Measurements from ENCODE around the gene LAPTM5.
"Not testable (repeated sequence)": the region's sequence is repeated elsewhere in the genome, so short reads cannot be mapped to it uniquely, and the experiment has no call there.

Gene LAPTM5

DNA sequence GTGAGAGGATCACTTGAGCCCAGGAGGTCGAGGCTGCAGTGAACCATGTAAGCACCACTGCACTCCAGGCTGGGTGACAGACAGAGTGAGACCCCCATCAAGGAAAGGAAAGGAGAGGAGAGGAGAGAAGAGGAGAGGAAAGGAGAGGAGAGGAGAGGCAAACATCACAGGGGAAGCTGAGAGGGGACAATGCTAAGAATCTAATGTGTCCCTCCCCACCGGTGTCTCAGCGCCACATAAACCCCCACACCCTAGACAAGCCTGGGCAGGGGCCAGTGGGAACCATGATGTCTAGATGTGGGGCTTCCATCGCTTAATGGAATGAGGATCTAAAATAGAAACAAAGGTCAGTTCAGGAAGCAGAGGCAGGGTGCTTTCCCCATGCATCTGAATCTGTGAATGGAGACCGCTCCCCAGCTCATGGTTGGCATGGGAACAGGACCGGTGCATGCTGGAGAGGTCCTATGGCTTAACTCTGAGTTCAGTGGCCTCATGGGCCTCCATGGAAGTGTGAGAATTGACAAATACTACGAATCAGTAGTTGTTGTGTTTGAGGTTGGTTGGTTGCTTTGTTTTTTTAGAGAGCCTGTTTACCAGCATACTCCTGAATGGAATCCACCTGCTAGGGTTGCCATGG, 16.3 kb upstream of the LAPTM5 start:
- H2AFZ ChIP-seq (ENCODE audit: low read depth, low read length): no peak overlapping the region
- H3K4me1 ChIP-seq (ENCODE audit: insufficient read depth, low read length): peaks cover 7% of the 10 kb centered on the region
- no peaks in the 10 kb centered on the region for H3K36me3 ChIP-seq (ENCODE audit: insufficient read depth, low read length)
- H3K27me3 ChIP-seq (ENCODE audit: insufficient read depth, low read length): peaks cover 2% of the 10 kb centered on the region
- no peak overlapping the region for H3K4me3 ChIP-seq (ENCODE audit: low read length)
- no peaks in the 10 kb centered on the region for H3K9me3 ChIP-seq (ENCODE audit: low read length)

DNA sequence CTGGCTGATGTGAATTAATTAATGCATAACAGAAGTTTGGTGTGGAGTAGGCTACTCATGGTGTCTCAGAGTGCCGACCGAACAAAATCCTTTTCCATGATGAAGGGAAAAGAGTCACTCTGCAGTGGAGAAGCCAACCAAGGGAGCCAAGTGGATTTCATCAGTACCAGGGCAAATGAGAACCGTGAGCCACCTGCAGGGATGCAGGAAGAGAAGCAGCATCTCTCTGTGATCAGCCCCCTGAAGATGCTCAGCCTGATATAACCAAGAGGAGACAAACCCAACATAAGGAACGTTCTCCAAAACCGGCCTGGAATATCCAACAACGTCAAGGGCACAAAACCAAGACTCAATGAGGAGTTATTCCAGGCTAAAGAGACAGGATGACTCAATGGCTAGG, 13.4 kb upstream of the LAPTM5 start:
- Histone ChIP-seq H3K9me3 (ENCODE audit: low read length) (no peaks in the 10 kb centered on the region), H3K4me1 (ENCODE audit: insufficient read depth, low read length) (peaks cover 7% of the 10 kb centered on the region), H3K27me3 (ENCODE audit: insufficient read depth, low read length) (peaks cover 2% of the 10 kb centered on the region), H3K36me3 (ENCODE audit: insufficient read depth, low read length) (no peaks in the 10 kb centered on the region), H2AFZ (ENCODE audit: low read depth, low read length) (no peak overlapping the region), H3K4me3 (ENCODE audit: low read length) (no peak overlapping the region)

DNA sequence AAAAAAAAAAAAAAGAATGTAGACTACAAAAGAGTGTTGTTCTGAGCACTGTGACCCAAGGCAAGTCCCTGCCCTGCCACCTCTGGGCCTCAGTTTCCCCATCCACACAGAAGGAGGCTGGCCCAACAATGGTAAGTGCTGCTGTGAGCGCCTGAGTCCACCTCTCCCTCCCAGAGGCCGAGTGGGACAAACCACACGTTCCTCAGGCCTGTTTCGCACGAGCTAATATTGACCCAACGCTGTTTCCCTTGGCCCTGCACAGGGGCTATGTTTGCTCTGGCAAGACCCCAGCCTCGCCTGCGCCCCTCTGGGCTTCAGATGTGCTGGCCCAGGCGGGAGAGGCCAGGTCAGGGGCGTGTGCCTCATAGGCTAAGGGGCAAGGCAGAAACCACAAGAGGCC, 12.6 kb upstream of the LAPTM5 start:
- no peak overlapping the region for H3K4me3 ChIP-seq (ENCODE audit: low read length)
- H2AFZ ChIP-seq (ENCODE audit: low read depth, low read length): no peak overlapping the region
- peaks cover 2% of the 10 kb centered on the region for H3K27me3 ChIP-seq (ENCODE audit: insufficient read depth, low read length)
- H3K4me1 ChIP-seq (ENCODE audit: insufficient read depth, low read length): peaks cover 7% of the 10 kb centered on the region
- H3K36me3 ChIP-seq (ENCODE audit: insufficient read depth, low read length): no peaks in the 10 kb centered on the region
- H3K9me3 ChIP-seq (ENCODE audit: low read length): no peaks in the 10 kb centered on the region

DNA sequence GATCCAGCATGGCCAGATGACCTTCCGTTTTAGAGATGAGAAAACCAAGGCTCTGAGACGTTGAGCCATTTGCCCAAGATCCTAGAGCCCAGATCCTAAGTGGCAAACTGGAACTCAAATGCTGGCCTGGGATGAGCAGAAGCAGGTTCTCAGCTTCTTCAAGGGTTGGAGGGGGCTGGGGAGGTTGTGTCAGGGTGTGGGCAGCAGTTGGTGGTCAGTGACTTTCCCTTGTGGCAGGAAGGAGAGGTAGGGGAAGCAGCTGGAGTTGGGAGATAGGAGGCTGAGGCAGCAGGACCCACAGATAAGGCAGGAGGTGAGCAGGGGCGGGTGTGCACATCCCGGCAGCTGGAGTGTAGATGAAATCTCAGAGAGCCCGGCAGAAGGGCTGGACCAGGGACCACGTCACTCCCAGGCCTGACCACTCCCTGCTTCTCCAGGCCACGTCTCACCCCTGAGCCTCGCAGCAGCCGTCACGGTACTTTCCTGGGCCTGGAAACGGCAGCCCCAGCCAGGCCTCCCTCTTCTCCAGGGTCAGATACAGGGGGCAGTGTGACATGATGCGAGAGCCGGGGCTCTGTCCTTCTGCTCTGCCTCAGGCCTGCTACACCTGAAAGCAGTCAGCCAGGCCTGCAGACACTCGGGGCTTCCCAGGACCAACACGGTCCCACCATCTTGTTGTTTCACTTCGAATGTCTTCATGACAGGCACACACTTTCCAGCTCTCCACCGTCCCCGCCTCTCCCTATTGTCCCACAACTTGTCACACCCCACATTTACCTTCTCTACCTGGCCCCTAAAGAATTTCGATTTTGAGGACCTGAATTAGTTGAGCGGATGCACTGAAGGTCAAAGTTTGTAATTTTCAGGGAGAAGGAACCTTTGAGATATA, 11.5 kb upstream of the LAPTM5 start:
- Histone ChIP-seq H3K9me3 (ENCODE audit: low read length) (no peaks in the 10 kb centered on the region), H3K4me3 (ENCODE audit: low read length) (no peak overlapping the region), H3K36me3 (ENCODE audit: insufficient read depth, low read length) (no peaks in the 10 kb centered on the region), H2AFZ (ENCODE audit: low read depth, low read length) (no peak overlapping the region), H3K27me3 (ENCODE audit: insufficient read depth, low read length) (peaks cover 2% of the 10 kb centered on the region), H3K4me1 (ENCODE audit: insufficient read depth, low read length) (peaks cover 4% of the 10 kb centered on the region)

DNA sequence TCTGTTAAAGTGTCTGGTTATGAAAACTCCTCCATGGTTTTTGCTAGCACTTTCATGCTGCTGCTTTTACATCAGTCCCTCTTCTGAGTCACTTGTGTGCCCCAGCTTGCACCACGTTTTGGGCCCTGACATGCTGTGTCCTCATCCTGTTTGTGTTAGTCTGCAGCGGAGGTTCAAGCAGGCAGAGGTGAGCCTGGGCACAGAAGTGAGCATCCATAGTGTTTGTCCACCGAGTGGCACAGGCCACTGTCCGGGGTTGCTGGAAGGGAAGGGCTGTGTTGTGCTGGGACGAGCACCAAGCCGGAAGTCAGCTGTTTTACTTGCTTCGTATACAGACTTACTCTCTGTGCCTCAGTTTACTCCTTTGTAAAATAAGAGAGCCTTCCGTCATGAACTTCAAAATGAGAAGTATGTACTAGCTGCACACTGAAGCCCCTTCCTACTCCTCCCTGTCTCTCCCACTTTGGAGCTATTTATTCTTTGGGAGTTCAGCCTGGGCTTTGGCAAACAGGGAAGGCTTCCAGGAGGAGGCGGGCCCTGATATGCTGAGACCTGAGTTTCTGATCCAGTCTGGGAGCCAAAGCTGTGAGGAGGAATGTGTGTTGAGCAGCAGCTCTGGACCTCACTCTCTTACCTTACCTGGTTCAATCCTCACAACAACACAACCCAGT, 10.7 kb upstream of the LAPTM5 start:
- H3K4me1 ChIP-seq (ENCODE audit: insufficient read depth, low read length): no peaks in the 10 kb centered on the region
- no peak overlapping the region for H2AFZ ChIP-seq (ENCODE audit: low read depth, low read length)
- peaks cover 3% of the 10 kb centered on the region for H3K27me3 ChIP-seq (ENCODE audit: insufficient read depth, low read length)
- H3K9me3 ChIP-seq (ENCODE audit: low read length): no peaks in the 10 kb centered on the region
- no peak overlapping the region for H3K4me3 ChIP-seq (ENCODE audit: low read length)
- H3K36me3 ChIP-seq (ENCODE audit: insufficient read depth, low read length): no peaks in the 10 kb centered on the region

DNA sequence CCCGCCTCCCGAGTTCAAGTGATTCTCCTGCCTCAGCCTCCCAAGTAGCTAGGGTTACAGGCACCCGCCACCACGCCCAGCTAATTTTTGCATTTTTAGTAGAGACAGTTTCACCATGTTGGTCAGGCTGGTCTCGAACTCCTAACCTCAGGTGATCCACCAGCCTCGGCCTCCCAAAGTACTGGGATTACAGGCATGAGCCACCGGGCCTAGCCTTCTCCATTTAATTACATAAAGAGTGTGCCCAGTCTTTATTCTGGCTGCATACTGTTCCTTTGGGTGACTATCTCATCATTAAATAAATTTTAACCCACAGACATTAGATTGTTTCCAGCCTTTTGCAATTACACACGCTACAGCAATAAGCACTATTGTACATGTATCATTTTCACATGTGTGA, 9.4 kb upstream of the LAPTM5 start:
- H3K4me1 ChIP-seq (ENCODE audit: insufficient read depth, low read length); H3K36me3 ChIP-seq (ENCODE audit: insufficient read depth, low read length); H3K4me3 ChIP-seq (ENCODE audit: low read length); H2AFZ ChIP-seq (ENCODE audit: low read depth, low read length); H3K27me3 ChIP-seq (ENCODE audit: insufficient read depth, low read length); H3K9me3 ChIP-seq (ENCODE audit: low read length): not testable (repeated sequence)

GRCh38 chr1:30765556-30766434, 8.2 kb upstream of the LAPTM5 start:
- H3K36me3 ChIP-seq (ENCODE audit: insufficient read depth, low read length): no peaks in the 10 kb centered on the region
- H3K9me3 ChIP-seq (ENCODE audit: low read length): no peaks in the 10 kb centered on the region
- no peak overlapping the region for H2AFZ ChIP-seq (ENCODE audit: low read depth, low read length)

GRCh38 chr1:30764939-30765555, 7.5 kb upstream of the LAPTM5 start:
- no peaks in the 10 kb centered on the region for H3K9me3 ChIP-seq (ENCODE audit: low read length)
- H3K4me1 ChIP-seq (ENCODE audit: insufficient read depth, low read length): peaks cover 14% of the 10 kb centered on the region
- no peak overlapping the region for H3K4me3 ChIP-seq (ENCODE audit: low read length)
- no peak overlapping the region for H2AFZ ChIP-seq (ENCODE audit: low read depth, low read length)
- peaks cover 6% of the 10 kb centered on the region for H3K27me3 ChIP-seq (ENCODE audit: insufficient read depth, low read length)
- no peaks in the 10 kb centered on the region for H3K36me3 ChIP-seq (ENCODE audit: insufficient read depth, low read length)

More at GRCh38 chr1:30765556-30766434, 8.2 kb upstream of the LAPTM5 start:
- peaks cover 12% of the 10 kb centered on the region for H3K4me1 ChIP-seq (ENCODE audit: insufficient read depth, low read length)
- no peak overlapping the region for H3K4me3 ChIP-seq (ENCODE audit: low read length)
- H3K27me3 ChIP-seq (ENCODE audit: insufficient read depth, low read length): peaks cover 6% of the 10 kb centered on the region

DNA sequence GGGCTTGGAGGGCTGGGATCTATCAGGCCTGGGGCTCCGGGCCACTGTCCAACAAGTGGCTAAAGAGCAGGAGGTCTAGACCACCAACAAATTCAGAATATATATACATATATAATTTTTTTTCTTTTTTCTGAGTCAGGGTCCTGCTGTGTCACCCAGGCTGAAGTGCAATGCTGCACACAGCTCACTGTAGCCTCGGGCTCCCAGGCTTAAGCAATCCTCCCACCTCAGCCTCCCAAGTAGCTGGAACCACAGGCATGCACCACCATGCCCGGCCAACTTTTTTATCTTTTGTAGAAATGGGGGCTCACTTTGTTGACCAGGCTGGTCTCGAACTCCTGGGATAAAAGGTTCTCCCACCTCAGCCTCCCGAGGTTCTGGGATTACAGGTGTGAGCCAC, 6.8 kb upstream of the LAPTM5 start:
- Histone ChIP-seq H3K9me3 (ENCODE audit: low read length) (no peaks in the 10 kb centered on the region), H3K4me1 (ENCODE audit: insufficient read depth, low read length) (peaks cover 14% of the 10 kb centered on the region), H3K36me3 (ENCODE audit: insufficient read depth, low read length) (no peaks in the 10 kb centered on the region), H2AFZ (ENCODE audit: low read depth, low read length) (no peak overlapping the region), H3K4me3 (ENCODE audit: low read length) (no peak overlapping the region), H3K27me3 (ENCODE audit: insufficient read depth, low read length) (peaks cover 6% of the 10 kb centered on the region)

DNA sequence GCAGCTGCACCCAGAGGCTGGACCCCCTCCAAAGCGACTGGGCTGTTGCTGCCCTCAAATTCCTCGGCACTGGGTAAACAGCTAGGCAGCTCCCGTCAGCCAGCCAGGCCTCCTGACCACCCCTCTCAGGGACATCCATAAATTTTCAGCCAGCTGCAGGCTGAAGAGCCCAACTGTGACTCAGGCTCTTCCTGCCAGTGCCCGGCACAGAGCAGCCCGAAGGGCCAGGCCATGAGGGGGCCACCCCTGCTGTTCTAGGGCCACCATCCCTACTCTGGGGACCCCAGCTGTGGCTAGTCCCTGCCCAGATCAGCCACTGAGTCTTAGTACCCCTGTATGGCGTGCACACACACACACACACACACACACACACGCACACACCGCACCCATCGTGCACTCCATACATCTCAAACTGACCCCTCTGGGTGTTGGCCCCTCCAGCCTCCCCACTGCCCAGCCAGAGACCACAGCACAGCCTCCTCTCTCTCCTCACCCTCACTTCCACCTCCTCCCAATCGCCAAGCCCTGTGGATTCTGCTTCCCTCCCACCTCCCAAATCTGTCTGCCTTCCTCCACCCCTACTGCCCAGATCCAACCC, 6.2 kb upstream of the LAPTM5 start:
- H3K9me3 ChIP-seq (ENCODE audit: low read length): no peaks in the 10 kb centered on the region
- H3K27me3 ChIP-seq (ENCODE audit: insufficient read depth, low read length): peaks cover 6% of the 10 kb centered on the region
- no peak overlapping the region for H2AFZ ChIP-seq (ENCODE audit: low read depth, low read length)
- H3K36me3 ChIP-seq (ENCODE audit: insufficient read depth, low read length): no peaks in the 10 kb centered on the region
- peaks cover 14% of the 10 kb centered on the region for H3K4me1 ChIP-seq (ENCODE audit: insufficient read depth, low read length)
- H3K4me3 ChIP-seq (ENCODE audit: low read length): no peak overlapping the region

- Histone ChIP-seq H3K4me3 (ENCODE audit: low read length) (no peak overlapping the region), H3K36me3 (ENCODE audit: insufficient read depth, low read length) (no peaks in the 10 kb centered on the region), H3K27me3 (ENCODE audit: insufficient read depth, low read length) (peaks cover 6% of the 10 kb centered on the region), H3K9me3 (ENCODE audit: low read length) (no peaks in the 10 kb centered on the region), H2AFZ (ENCODE audit: low read depth, low read length) (no peak overlapping the region), H3K4me1 (ENCODE audit: insufficient read depth, low read length) (peaks cover 14% of the 10 kb centered on the region)
Observed at GRCh38 chr1:30762930-30763650, 5.5 kb upstream of the LAPTM5 start.

All from neuron (in vitro differentiated cells).